SK-N-SH (cell line): ENCODE measurements around the gene FAM107A. TPM values are rescaled to one million over a fixed set of nuclear protein-coding genes. Genes with fewer than 3 reads are reported as not detected.

Experiments used
- CTCF ChIA-PET: fragments of 300-600, 350-600 bp; formaldehyde crosslinking; extraction: SDS; loops from one replicate; lab custom pipeline; 2021; lab: Yijun Ruan, JAX
- POLR2A ChIA-PET: fragments of 350-600 bp; sonication (Branson Sonifier 250); formaldehyde crosslinking; extraction: SDS; loops from one replicate; lab custom pipeline; 2020; ENCODE audit warnings: antibody characterized with exemption, inconsistent platforms; lab: Yijun Ruan, JAX
- DNase-seq: peaks from one replicate; pipeline ENCODE4 v3.0.0; 2012
- H2AFZ ChIP-seq: fragments of 200-600 bp; sonication (generic); 2 replicates; pipeline ENCODE4 v1.8.1; 2016; ENCODE audit warnings: antibody characterized with exemption, mild to moderate bottlenecking, low read depth
- H3F3A ChIP-seq: fragments of 200-600 bp; sonication (generic); replicated peaks from 2 replicates; pipeline ENCODE3; 2016; ENCODE audit warnings: antibody characterized with exemption, mild to moderate bottlenecking; ENCODE audit not compliant: insufficient read depth
- H3K27ac ChIP-seq, 2 experiments: fragments of 200-500 bp in 1 of 2; fragments of 200-600 bp in 1 of 2; sonication (Bioruptor generic) in 1 of 2; sonication (generic), shearing (Covaris generic) in 1 of 2; 2 replicates each; pipeline versions ENCODE4 v1.5.1 to v1.6.1; 2014 to 2016; ENCODE audit warnings: low read depth in 2 of 2, inconsistent platforms in 1 of 2, low read length in 1 of 2, mild to moderate bottlenecking in 1 of 2, mixed read lengths in 1 of 2
- H3K27me3 ChIP-seq: fragments of 200-600 bp; sonication (generic), shearing (Covaris generic); 2 replicates; pipeline ENCODE4 v1.6.1; 2016; ENCODE audit warnings: mixed run types; ENCODE audit not compliant: insufficient read depth
- H3K36me3 ChIP-seq, 2 experiments: fragments of 200-500 bp in 1 of 2; fragments of 200-600 bp in 1 of 2; sonication (Bioruptor generic) in 1 of 2; sonication (generic) in 1 of 2; replicated peaks in 1 of 2; 2 replicates each; pipeline versions ENCODE3 to v1.5.1; 2014 to 2016; ENCODE audit warnings: low read length in 1 of 2, mild to moderate bottlenecking in 1 of 2; ENCODE audit not compliant: insufficient read depth in 2 of 2, control insufficient read depth in 1 of 2
- H3K4me1 ChIP-seq, 2 experiments: fragments of 200-500 bp in 1 of 2; fragments of 200-600 bp in 1 of 2; sonication (Bioruptor generic) in 1 of 2; sonication (generic), shearing (Covaris generic) in 1 of 2; 2 replicates each; pipeline versions ENCODE4 v1.5.1 to v1.6.1; 2014 to 2016; ENCODE audit warnings: low read depth in 1 of 2, low read length in 1 of 2, mixed run types in 1 of 2; ENCODE audit not compliant: insufficient read depth in 2 of 2, control insufficient read depth in 1 of 2
- H3K4me2 ChIP-seq: fragments of 200-600 bp; sonication (generic), shearing (Covaris generic); 2 replicates; pipeline ENCODE4 v1.6.1; 2017; ENCODE audit warnings: mixed run types
- H3K4me3 ChIP-seq, 2 experiments: fragments of 200-500 bp in 1 of 2; fragments of 200-600 bp in 1 of 2; sonication (Bioruptor generic) in 1 of 2; sonication (generic), shearing (Covaris generic) in 1 of 2; 2 replicates each; pipeline versions ENCODE4 v1.5.1 to v1.8.1; 2014 to 2016; ENCODE audit warnings: low read depth in 2 of 2, inconsistent platforms in 1 of 2, low read length in 1 of 2, mild to moderate bottlenecking in 1 of 2, mixed read lengths in 1 of 2, moderate library complexity in 1 of 2
- H3K79me2 ChIP-seq: fragments of 200-600 bp; sonication (generic); 2 replicates; pipeline ENCODE4 v1.8.1; 2017; ENCODE audit warnings: mild to moderate bottlenecking; ENCODE audit not compliant: insufficient read depth
- H3K9ac ChIP-seq: fragments of 200-600 bp; sonication (generic); 2 replicates; pipeline ENCODE4 v1.6.1; 2017; ENCODE audit warnings: mixed run types
- H3K9me2 ChIP-seq: fragments of 200-600 bp; sonication (generic); 2 replicates; pipeline ENCODE4 v1.6.1; 2017; ENCODE audit warnings: mixed run types
- H3K9me3 ChIP-seq: fragments of 200-600 bp; sonication (generic); 2 replicates; pipeline ENCODE4 v1.6.1; 2017; ENCODE audit warnings: mixed run types, mild to moderate bottlenecking, moderate library complexity
- H4K20me1 ChIP-seq: fragments of 200-600 bp; sonication (generic); 2 replicates; pipeline ENCODE4 v1.6.1; 2017; ENCODE audit warnings: mild to moderate bottlenecking, mixed run types; ENCODE audit not compliant: insufficient read depth
- FOSL2 ChIP-seq: IDR thresholded peaks from 2 replicates; pipeline ENCODE4 v1.4.0; 2012; ENCODE audit warnings: low read depth, mild to moderate bottlenecking, moderate library complexity, borderline replicate concordance
- FOXM1 ChIP-seq: IDR thresholded peaks from 2 replicates; pipeline ENCODE4 v1.4.0; 2012; ENCODE audit warnings: low read depth, mild to moderate bottlenecking
- GATA2 ChIP-seq: sonication (generic); formaldehyde crosslinking; IDR thresholded peaks from 2 replicates; pipeline ENCODE4 v1.5.0; 2020; ENCODE audit warnings: mild to moderate bottlenecking, missing genetic modification reagents
- JUND ChIP-seq: IDR thresholded peaks from 2 replicates; pipeline ENCODE4 v1.4.0; 2012
- MXI1 ChIP-seq: IDR thresholded peaks from 2 replicates; pipeline ENCODE4 v1.6.1; 2012; ENCODE audit warnings: mild to moderate bottlenecking, low read depth, low read length, improper control_type of control experiment
- NRF1 ChIP-seq: IDR thresholded peaks from 2 replicates; pipeline ENCODE4 v1.6.1; 2012; ENCODE audit warnings: low read depth, mild to moderate bottlenecking, low read length
- POLR2AphosphoS5 ChIP-seq: IDR thresholded peaks from 2 replicates; pipeline ENCODE4 v1.6.1; 2012; ENCODE audit warnings: low read depth, low read length
- RAD21 ChIP-seq: IDR thresholded peaks from 2 replicates; pipeline ENCODE4 v1.6.1; 2012; ENCODE audit warnings: mild to moderate bottlenecking, low read length
- SIN3A ChIP-seq: IDR thresholded peaks from 2 replicates; pipeline ENCODE4 v1.6.1; 2012; ENCODE audit warnings: low read depth, mild to moderate bottlenecking, low read length, moderate library complexity, borderline replicate concordance
- TAF1 ChIP-seq: IDR thresholded peaks from 2 replicates; pipeline ENCODE4 v1.6.1; 2012; ENCODE audit warnings: low read depth, mild to moderate bottlenecking, low read length, moderate library complexity, borderline replicate concordance
- TEAD4 ChIP-seq: IDR thresholded peaks from 2 replicates; pipeline ENCODE4 v1.4.0; 2012; ENCODE audit warnings: mild to moderate bottlenecking, borderline replicate concordance; ENCODE audit not compliant: insufficient read depth
- WGBS: methylation state at CpG from one replicate; pipeline ENCODE4 v1.1.6; 2017; ENCODE audit warnings: low lambda C conversion rate; 5-methylcytosine and 5-hydroxymethylcytosine counted together
- polyA plus RNA-seq, 3 experiments: library from polyadenylated mRNA; depleted of rRNA; stranded (reverse); fragments of >200 nt; gene quantifications; 2 replicates each; pipeline ENCODE4 v1.2.3, GENCODE V29; 2012
- TF ChIP-seq, protein P1 (sequence below): IDR thresholded peaks from 2 replicates; pipeline ENCODE4 v1.6.1; 2012; ENCODE audit warnings: mild to moderate bottlenecking, low read depth, low read length, moderate library complexity

The FAM107A gene
- polyA plus RNA-seq, 1 of the 3 experiments (the other 2 are of a cell fraction), result 0.02 TPM

DNA sequence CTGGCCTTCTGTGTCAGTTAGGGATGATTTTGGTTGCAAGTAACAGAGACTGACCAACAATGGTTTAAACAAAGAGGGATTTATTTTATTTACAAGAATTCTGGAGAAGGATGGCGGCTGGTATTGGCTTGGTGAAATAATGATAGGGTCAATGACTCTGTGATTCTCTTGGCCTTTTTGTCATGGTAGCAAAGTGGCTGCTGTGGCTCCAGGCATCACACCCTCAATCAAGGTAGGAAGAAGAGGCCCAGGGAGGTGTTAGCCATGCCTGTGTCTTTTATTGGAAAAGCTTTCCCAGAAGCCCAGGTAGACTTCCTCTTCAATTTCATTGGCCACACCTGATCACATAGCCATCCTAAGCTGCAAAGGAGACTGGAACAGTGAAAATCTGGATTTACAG lies 13.1 kb downstream of the FAM107A start:
- Histone ChIP-seq H4K20me1 (no peaks in the 10 kb centered on the region), H2AFZ (no peak overlapping the region), H3F3A (no peaks in the 10 kb centered on the region), H3K9ac (no peak overlapping the region), H3K4me3 (no peak overlapping the region), H3K9me2 (no peaks in the 10 kb centered on the region), H3K9me3 (no peaks in the 10 kb centered on the region), H3K4me1 (peaks cover 4% of the 10 kb centered on the region in 2 experiments; a peak in 1 of 4 replicates), H3K36me3 (no peaks in the 10 kb centered on the region), H3K4me2 (no peak overlapping the region), H3K79me2 (no peaks in the 10 kb centered on the region), H3K27ac (no peak overlapping the region), H3K27me3 (no peaks in the 10 kb centered on the region)
- WGBS, result 95% methylated on average over 1 of the region's 1 CpG
- POLR2A ChIA-PET, result no interaction called here
- no peak for TF ChIP-seq MXI1
- TF ChIP-seq, protein P1, sequence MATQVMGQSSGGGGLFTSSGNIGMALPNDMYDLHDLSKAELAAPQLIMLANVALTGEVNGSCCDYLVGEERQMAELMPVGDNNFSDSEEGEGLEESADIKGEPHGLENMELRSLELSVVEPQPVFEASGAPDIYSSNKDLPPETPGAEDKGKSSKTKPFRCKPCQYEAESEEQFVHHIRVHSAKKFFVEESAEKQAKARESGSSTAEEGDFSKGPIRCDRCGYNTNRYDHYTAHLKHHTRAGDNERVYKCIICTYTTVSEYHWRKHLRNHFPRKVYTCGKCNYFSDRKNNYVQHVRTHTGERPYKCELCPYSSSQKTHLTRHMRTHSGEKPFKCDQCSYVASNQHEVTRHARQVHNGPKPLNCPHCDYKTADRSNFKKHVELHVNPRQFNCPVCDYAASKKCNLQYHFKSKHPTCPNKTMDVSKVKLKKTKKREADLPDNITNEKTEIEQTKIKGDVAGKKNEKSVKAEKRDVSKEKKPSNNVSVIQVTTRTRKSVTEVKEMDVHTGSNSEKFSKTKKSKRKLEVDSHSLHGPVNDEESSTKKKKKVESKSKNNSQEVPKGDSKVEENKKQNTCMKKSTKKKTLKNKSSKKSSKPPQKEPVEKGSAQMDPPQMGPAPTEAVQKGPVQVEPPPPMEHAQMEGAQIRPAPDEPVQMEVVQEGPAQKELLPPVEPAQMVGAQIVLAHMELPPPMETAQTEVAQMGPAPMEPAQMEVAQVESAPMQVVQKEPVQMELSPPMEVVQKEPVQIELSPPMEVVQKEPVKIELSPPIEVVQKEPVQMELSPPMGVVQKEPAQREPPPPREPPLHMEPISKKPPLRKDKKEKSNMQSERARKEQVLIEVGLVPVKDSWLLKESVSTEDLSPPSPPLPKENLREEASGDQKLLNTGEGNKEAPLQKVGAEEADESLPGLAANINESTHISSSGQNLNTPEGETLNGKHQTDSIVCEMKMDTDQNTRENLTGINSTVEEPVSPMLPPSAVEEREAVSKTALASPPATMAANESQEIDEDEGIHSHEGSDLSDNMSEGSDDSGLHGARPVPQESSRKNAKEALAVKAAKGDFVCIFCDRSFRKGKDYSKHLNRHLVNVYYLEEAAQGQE, result no peak
- TF ChIP-seq TEAD4, result no peak
- TF ChIP-seq, all 33 proteins: peak for 0
- CTCF ChIA-PET, result interaction anchor here (17.3 kb wide), 1 partner anchor 64 kb away, joined by 446 read pairs; no protein-coding TSS in a partner anchor
- no peak for DNase-seq

DNA sequence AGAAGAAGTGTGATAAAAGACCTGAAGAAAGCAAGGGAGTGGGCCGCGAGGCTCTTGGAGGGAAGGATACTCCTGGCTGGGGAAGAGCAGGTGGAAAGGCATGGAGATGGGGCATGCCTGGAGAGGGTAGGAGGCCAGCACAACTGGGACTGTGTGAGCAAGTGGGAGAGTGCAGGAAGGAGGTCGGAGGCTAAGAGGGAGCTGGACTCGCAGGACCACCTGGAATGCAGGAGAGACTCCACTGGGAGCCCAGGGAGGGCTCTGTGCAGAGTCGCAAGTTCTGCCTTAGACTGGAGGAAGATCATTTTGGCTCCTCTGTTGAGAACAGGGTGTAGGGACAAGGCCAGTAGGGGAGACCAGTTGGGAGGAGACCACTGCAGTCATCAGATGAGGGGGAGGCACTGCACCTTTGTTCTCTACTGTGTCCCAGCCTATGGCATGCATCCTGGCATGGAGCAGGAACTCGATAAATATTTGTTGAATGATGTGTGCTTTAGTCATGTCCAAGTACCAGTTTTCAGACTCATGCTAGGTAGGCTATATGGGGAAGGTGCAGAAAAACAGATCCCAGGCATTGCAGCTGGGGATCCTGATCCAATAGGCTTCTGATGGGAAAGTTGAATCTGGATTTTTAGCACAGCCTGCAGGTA lies 13.7 kb downstream of the FAM107A start:
- ChIA-PET CTCF (interaction anchor here (17.3 kb wide), 1 partner anchor 64 kb away, joined by 446 read pairs; no protein-coding TSS in a partner anchor), POLR2A (no interaction called here)
- TF ChIP-seq RAD21 (no peak), FOSL2 (peak; percentile 28; the same call in 1 of the 2 replicates)
- no peaks in the 10 kb centered on the region for H4K20me1 ChIP-seq
- no peaks in the 10 kb centered on the region for H3K9me2 ChIP-seq
- no peaks in the 10 kb centered on the region for H3F3A ChIP-seq
- H3K4me3 ChIP-seq, result no peak overlapping the region
- 0 out of 4 replicates have a peak, but pooled peaks cover 0 to 4% of the 10 kb centered on the region in 2 experiments for H3K4me1 ChIP-seq
- H3K27me3 ChIP-seq, result no peaks in the 10 kb centered on the region
- H3K4me2 ChIP-seq, result no peak overlapping the region
- 83% methylated on average over 6 of the region's 6 CpGs for WGBS
- no peaks in the 10 kb centered on the region for H3K9me3 ChIP-seq
- H3K27ac ChIP-seq, result no peak overlapping the region
- no peak for DNase-seq
- H3K36me3 ChIP-seq, result no peaks in the 10 kb centered on the region
- no peak overlapping the region for H2AFZ ChIP-seq
- H3K79me2 ChIP-seq, result no peaks in the 10 kb centered on the region
- no peak overlapping the region for H3K9ac ChIP-seq

DNA sequence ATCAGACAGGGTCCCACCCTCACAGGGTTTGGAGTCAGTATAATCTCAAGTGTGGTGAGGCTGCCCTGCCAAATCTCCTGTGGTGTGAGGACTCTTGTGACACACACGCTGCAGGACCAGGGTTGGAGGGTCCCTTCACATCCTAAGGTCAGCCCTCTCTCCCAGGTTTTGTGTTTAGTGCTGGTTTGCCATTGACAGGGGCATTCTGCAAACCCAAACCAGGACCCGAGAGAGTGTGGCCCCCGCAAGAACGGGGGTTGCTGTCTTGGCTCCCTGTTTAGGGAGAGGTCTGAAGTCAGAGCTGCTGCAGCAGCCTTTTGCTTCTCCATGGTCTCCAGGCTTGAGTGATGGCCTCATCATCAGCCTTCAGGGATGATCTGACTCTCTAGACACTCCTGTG lies 14.7 kb downstream of the FAM107A start:
- ChIA-PET POLR2A (no interaction called here), CTCF (interaction anchor here (17.3 kb wide), 1 partner anchor 65 kb away, joined by 446 read pairs; no protein-coding TSS in a partner anchor)
- 96% methylated on average over 4 of the region's 4 CpGs for WGBS
- Histone ChIP-seq H3K9me3 (no peaks in the 10 kb centered on the region), H2AFZ (no peak overlapping the region), H3K4me1 (0 out of 4 replicates have a peak, but pooled peaks cover 0 to 4% of the 10 kb centered on the region in 2 experiments), H3K27me3 (no peaks in the 10 kb centered on the region), H3K79me2 (no peaks in the 10 kb centered on the region), H3K36me3 (no peaks in the 10 kb centered on the region), H3K9me2 (no peaks in the 10 kb centered on the region), H3F3A (no peaks in the 10 kb centered on the region), H3K4me3 (no peak overlapping the region), H4K20me1 (no peaks in the 10 kb centered on the region), H3K4me2 (no peak overlapping the region), H3K9ac (no peak overlapping the region), H3K27ac (no peak overlapping the region)
- DNase-seq, result no peak
- TF ChIP-seq TAF1 (no peak), SIN3A (no peak), POLR2AphosphoS5 (no peak), GATA2 (CRISPR knock-in tag) (no peak), NRF1 (no peak), FOSL2 (no peak), JUND (no peak), FOXM1 (no peak)
- TF ChIP-seq, protein P1, result no peak
